ENCODE data around the gene PPIF.

DNA sequence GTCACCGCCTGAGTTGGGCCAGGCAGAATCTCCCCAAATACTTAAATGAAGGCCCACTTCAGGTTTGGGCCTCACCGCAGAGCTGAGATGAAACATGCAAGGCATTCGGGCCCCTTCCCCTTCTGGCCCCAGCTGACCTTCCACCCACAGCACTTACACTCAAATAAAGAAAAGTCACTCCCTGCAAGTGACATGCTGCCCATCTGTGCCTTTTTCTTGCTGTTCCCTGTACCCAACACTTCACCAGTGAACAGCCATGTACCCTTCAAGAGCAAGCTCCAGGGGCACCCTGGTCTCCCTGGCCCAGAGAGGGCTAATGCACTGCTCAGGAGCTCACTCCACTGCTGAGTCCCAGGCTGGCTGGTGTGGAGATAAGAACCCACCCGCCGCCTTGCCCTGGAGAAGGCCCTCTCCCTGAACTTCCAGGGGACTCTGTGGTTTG lies 57.4 kb downstream of the PPIF start:
- TF ChIP-seq JUN (IDR thresholded peaks at IDR 0.05; ENCODE audit: borderline replicate concordance, insufficient read depth, insufficient read length, low read depth) (no peak), MYC (IDR thresholded peaks at IDR 0.05; ENCODE audit: low read depth, low read length) (no peak), POLR2A (IDR thresholded peaks at IDR 0.05; ENCODE audit: low read depth, low read length) (no peak), POLR2AphosphoS5 (IDR thresholded peaks at IDR 0.05; ENCODE audit: insufficient read depth, low read depth, low read length) (no peak)
- TF ChIP-seq, protein P1, sequence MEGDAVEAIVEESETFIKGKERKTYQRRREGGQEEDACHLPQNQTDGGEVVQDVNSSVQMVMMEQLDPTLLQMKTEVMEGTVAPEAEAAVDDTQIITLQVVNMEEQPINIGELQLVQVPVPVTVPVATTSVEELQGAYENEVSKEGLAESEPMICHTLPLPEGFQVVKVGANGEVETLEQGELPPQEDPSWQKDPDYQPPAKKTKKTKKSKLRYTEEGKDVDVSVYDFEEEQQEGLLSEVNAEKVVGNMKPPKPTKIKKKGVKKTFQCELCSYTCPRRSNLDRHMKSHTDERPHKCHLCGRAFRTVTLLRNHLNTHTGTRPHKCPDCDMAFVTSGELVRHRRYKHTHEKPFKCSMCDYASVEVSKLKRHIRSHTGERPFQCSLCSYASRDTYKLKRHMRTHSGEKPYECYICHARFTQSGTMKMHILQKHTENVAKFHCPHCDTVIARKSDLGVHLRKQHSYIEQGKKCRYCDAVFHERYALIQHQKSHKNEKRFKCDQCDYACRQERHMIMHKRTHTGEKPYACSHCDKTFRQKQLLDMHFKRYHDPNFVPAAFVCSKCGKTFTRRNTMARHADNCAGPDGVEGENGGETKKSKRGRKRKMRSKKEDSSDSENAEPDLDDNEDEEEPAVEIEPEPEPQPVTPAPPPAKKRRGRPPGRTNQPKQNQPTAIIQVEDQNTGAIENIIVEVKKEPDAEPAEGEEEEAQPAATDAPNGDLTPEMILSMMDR (IDR thresholded peaks at IDR 0.05; ENCODE audit: extremely low read depth in 1 of 2, insufficient read depth in 1 of 2, low read depth in 1 of 2, low read length in 2 of 2), result no peak
